KMS-11 (cell line): ENCODE data around the gene TRAPPC1.
A peak's percentile ranks its signal among the peaks of the same experiment; 100 is the strongest.

ENCODE experiments used
- H2AFZ ChIP-seq: fragments of 200-600 bp; sonication (generic); 2 replicates; pipeline ENCODE4 v1.6.1; 2016; ENCODE audit warnings: antibody characterized with exemption, mixed run types, low read depth
- H3K27ac ChIP-seq: fragments of 200-600 bp; sonication (generic); 2 replicates; pipeline ENCODE4 v1.6.1; 2016; ENCODE audit warnings: mild to moderate bottlenecking, mixed run types
- H3K27me3 ChIP-seq: fragments of 200-600 bp; sonication (generic); 2 replicates; pipeline ENCODE4 v1.6.1; 2017; ENCODE audit warnings: mild to moderate bottlenecking, low read depth, mixed run types, moderate library complexity; ENCODE audit not compliant: insufficient read depth
- H3K36me3 ChIP-seq: fragments of 200-600 bp; sonication (generic); 2 replicates; pipeline ENCODE4 v1.6.1; 2017; ENCODE audit warnings: mild to moderate bottlenecking, mixed run types; ENCODE audit not compliant: insufficient read depth
- H3K4me1 ChIP-seq: fragments of 200-600 bp; sonication (generic); 2 replicates; pipeline ENCODE4 v1.6.1; 2016; ENCODE audit warnings: mild to moderate bottlenecking, low read depth, mixed run types; ENCODE audit not compliant: poor library complexity, severe bottlenecking
- H3K4me2 ChIP-seq: fragments of 200-600 bp; sonication (generic); 2 replicates; pipeline ENCODE4 v1.7.0; 2016; ENCODE audit warnings: mild to moderate bottlenecking, mixed run types
- H3K4me3 ChIP-seq: fragments of 200-600 bp; sonication (generic); IDR thresholded peaks from 2 replicates; pipeline ENCODE4 v1.6.1; 2017; ENCODE audit warnings: low read depth, low read length, mixed read lengths; ENCODE audit not compliant: insufficient read depth
- H3K79me2 ChIP-seq: fragments of 200-600 bp; sonication (generic); 2 replicates; pipeline ENCODE4 v1.6.1; 2016; ENCODE audit warnings: low read depth, mixed run types; ENCODE audit not compliant: insufficient read depth
- H3K9ac ChIP-seq: fragments of 200-600 bp; sonication (generic); 2 replicates; pipeline ENCODE4 v1.6.1; 2016; ENCODE audit warnings: mild to moderate bottlenecking, mixed run types
- H4K20me1 ChIP-seq: fragments of 200-600 bp; sonication (generic); 2 replicates; pipeline ENCODE4 v1.6.1; 2016; ENCODE audit warnings: mild to moderate bottlenecking, mixed run types; ENCODE audit not compliant: insufficient read depth
- CTCF ChIP-seq: fragments of 200-600 bp; sonication (generic); conservative IDR thresholded peaks from 2 replicates; pipeline ENCODE4 v1.6.1; 2017; ENCODE audit warnings: low read depth, mild to moderate bottlenecking, antibody characterized with exemption, low read length, moderate library complexity, mixed read lengths

Gene TRAPPC1

GRCh38 chr17:7916808-7917207 is 14.9 kb downstream of the TRAPPC1 start:
- H3K27ac ChIP-seq: no peak overlapping the region
- H2AFZ ChIP-seq: no peak overlapping the region
- H3K4me3 ChIP-seq: no peak overlapping the region
- H3K36me3 ChIP-seq: no peaks in the 10 kb centered on the region
- H3K4me1 ChIP-seq: no peaks in the 10 kb centered on the region
- H3K4me2 ChIP-seq: peak overlapping the region; percentile 25; the same call in 1 of the 2 replicates
- no peaks in the 10 kb centered on the region for H4K20me1 ChIP-seq
- H3K27me3 ChIP-seq: no peaks in the 10 kb centered on the region
- no peak for TF ChIP-seq CTCF
- no peaks in the 10 kb centered on the region for H3K79me2 ChIP-seq
- no peak overlapping the region; the same call in 1 of the 2 replicates for H3K9ac ChIP-seq

- Histone ChIP-seq H3K36me3 (no peaks in the 10 kb centered on the region), H3K9ac (peak overlapping the region; percentile 57; the same call in 1 of the 2 replicates), H3K4me1 (no peaks in the 10 kb centered on the region), H4K20me1 (no peaks in the 10 kb centered on the region), H3K27me3 (no peaks in the 10 kb centered on the region), H3K79me2 (no peaks in the 10 kb centered on the region), H3K4me2 (peak overlapping the region; percentile 25; the same call in 1 of the 2 replicates), H2AFZ (peak overlapping the region; percentile 30; the same call in 1 of the 2 replicates), H3K27ac (peak overlapping the region; percentile 66; the same call in 1 of the 2 replicates), H3K4me3 (no peak overlapping the region)
- no peak for TF ChIP-seq CTCF
These were observed 15.4 kb downstream of the TRAPPC1 start for GRCh38 chr17:7916385-7916682.

DNA sequence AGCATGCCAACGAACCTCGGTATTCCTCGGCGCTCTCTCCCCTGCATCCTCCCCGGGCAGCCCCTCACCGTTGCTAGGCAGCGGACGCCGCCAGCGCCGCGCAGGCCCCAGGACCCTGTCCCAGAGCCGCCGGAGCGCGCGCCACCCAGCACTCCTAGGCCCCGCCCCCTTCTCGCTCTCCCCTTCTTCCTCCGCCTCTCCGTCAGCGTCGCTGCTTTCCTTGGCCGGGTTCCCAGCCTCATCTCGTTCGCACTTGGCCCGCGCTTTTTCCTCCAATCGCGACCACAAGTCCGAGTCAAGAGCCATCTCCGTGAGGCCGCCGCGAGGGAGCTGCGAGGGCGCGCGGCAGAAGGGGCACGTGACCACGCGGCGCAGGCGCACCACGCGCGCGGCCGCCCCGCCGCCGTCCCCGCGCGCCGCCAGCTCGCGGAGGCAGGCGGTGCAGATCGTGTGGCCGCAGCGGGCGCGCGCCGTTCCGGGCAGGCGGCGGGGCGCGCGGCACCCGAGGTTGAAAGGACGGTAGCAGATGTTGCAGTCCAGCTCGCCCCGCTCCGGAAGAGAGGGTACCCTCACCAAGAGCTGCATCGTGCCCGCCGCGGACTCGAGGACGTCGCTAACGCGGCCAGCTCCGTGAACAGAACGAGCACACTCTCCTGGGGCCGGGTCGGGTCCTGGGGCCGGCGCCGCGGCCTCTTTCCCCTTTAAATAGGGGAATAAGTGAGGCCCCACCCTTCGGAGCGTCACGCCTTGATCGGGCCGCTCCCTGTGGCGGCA is 15.9 kb downstream of the TRAPPC1 start, which contains the start of gene RNF227:
Gene RNF227 (minus strand): TSS at position 679 of the 774 bp plus-strand sequence. CDS start 94 bp downstream, at position 585.
- H3K36me3 ChIP-seq: no peaks in the 10 kb centered on the region
- H3K4me3 ChIP-seq: no peak within 1 kb of the TSS
- TF ChIP-seq CTCF: no peak
- no peaks in the 10 kb centered on the region for H4K20me1 ChIP-seq
- peak within 1 kb of the TSS; percentile 66; the same call in 1 of the 2 replicates for H3K27ac ChIP-seq
- H3K27me3 ChIP-seq: no peaks in the 10 kb centered on the region
- H2AFZ ChIP-seq: peak within 1 kb of the TSS; percentile 30; the same call in 1 of the 2 replicates
- H3K4me1 ChIP-seq: no peaks in the 10 kb centered on the region
- H3K9ac ChIP-seq: peak within 1 kb of the TSS; percentile 57; the same call in 1 of the 2 replicates
- H3K4me2 ChIP-seq: peak within 1 kb of the TSS; percentile 25; the same call in 1 of the 2 replicates
- H3K79me2 ChIP-seq: no peaks in the 10 kb centered on the region

DNA sequence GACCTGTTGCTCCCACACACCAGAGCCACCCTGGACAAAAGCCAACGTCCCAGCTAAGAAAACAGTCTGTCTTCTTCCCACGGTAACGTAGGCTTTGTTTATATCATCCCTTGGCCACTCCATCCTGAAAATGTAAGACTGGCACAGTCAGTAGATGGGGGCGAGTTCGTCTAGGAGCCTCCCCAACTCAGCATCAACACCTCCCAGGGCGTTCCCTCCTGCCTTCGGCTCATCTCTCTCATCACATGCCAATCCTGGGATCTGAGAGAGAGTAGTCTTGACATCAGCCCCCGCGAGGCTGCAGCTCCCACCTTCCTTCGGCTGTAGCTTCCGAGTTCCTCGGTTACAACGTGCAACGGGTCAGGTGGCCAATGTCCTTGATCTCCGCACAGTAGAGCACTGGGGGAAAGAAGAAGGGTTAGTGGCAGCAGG is 16.6 kb downstream of the TRAPPC1 start:
- Histone ChIP-seq H2AFZ (peak overlapping the region; percentile 14; the same call in 1 of the 2 replicates), H3K4me1 (no peaks in the 10 kb centered on the region), H3K9ac (no peak overlapping the region; the same call in 1 of the 2 replicates), H3K79me2 (no peaks in the 10 kb centered on the region), H3K36me3 (no peaks in the 10 kb centered on the region), H4K20me1 (no peaks in the 10 kb centered on the region), H3K27ac (no peak overlapping the region; the same call in 1 of the 2 replicates), H3K27me3 (no peaks in the 10 kb centered on the region), H3K4me3 (no peak overlapping the region), H3K4me2 (no peak overlapping the region)
- TF ChIP-seq CTCF: no peak
